Osteoblast (primary cell): ENCODE results near the gene EXOC4. TPM values are rescaled to one million over a fixed set of nuclear protein-coding genes. Genes with fewer than 3 reads are reported as not detected.

Experiments
- DNase-seq: peaks from one replicate; pipeline ENCODE4 v3.0.0; 2011; ENCODE audit warnings: low spot score, mixed read lengths; ENCODE audit not compliant: insufficient read length; ENCODE audit errors: missing footprints
- H2AFZ ChIP-seq: 2 replicates; pipeline ENCODE4 v1.6.0; 2011; ENCODE audit warnings: mild to moderate bottlenecking, low read length
- H3K27ac ChIP-seq: 2 replicates; pipeline ENCODE4 v1.5.1; 2011; ENCODE audit warnings: mild to moderate bottlenecking, low read depth, low read length, moderate library complexity
- H3K27me3 ChIP-seq: 2 replicates; pipeline ENCODE4 v1.6.0; 2012; ENCODE audit warnings: mild to moderate bottlenecking, control low read depth, inconsistent platforms, low read length, moderate library complexity; ENCODE audit not compliant: insufficient read depth
- H3K36me3 ChIP-seq: 2 replicates; pipeline ENCODE4 v1.5.1; 2011; ENCODE audit warnings: mild to moderate bottlenecking, low read length, control low read depth, moderate library complexity; ENCODE audit not compliant: insufficient read depth
- H3K4me1 ChIP-seq: 2 replicates; pipeline ENCODE4 v1.5.1; 2011; ENCODE audit warnings: mild to moderate bottlenecking, low read length, control low read depth, moderate library complexity; ENCODE audit not compliant: insufficient read depth
- H3K4me2 ChIP-seq: 2 replicates; pipeline ENCODE4 v1.6.0; 2011; ENCODE audit warnings: mild to moderate bottlenecking, low read length; ENCODE audit not compliant: insufficient read depth
- H3K4me3 ChIP-seq: fragments of 200-600 bp; sonication (generic); 3 replicates; pipeline ENCODE4 v1.5.1; 2012; ENCODE audit warnings: mild to moderate bottlenecking, low read length, inconsistent platforms; ENCODE audit not compliant: insufficient read depth
- H3K79me2 ChIP-seq: 2 replicates; pipeline ENCODE4 v1.6.0; 2012; ENCODE audit warnings: mild to moderate bottlenecking, low read length, control low read depth, inconsistent platforms; ENCODE audit not compliant: insufficient read depth
- H3K9me3 ChIP-seq: 2 replicates; pipeline ENCODE4 v1.5.1; 2011; ENCODE audit warnings: low read depth, low read length, control low read depth
- H4K20me1 ChIP-seq: 2 replicates; pipeline ENCODE4 v1.6.0; 2012; ENCODE audit warnings: mild to moderate bottlenecking, low read length, control low read depth; ENCODE audit not compliant: insufficient read depth
- CTCF ChIP-seq: IDR thresholded peaks from 2 replicates; pipeline ENCODE4 v1.5.1; 2011; ENCODE audit warnings: mild to moderate bottlenecking, low read depth, low read length, moderate library complexity; ENCODE audit errors: extremely low read depth
- total RNA-seq: library from RNA; depleted of rRNA; stranded (reverse); fragments of >200 nt; gene quantifications from 2 replicates; pipeline ENCODE4 v1.2.3, GENCODE V29; 2012

The EXOC4 gene
- total RNA-seq, 1 donor: 134 TPM

GRCh38 chr7:133845005-133845404 lies 592.1 kb downstream of the EXOC4 start:
- H3K4me3 ChIP-seq: no peak overlapping the region
- TF ChIP-seq CTCF: no peak
- no peak overlapping the region for H3K27ac ChIP-seq
- no peaks in the 10 kb centered on the region for H4K20me1 ChIP-seq
- no peaks in the 10 kb centered on the region for H3K36me3 ChIP-seq
- no peaks in the 10 kb centered on the region for H3K27me3 ChIP-seq
- no peaks in the 10 kb centered on the region for H3K9me3 ChIP-seq
- no peaks in the 10 kb centered on the region for H3K79me2 ChIP-seq
- DNase-seq: no peak
- H3K4me2 ChIP-seq: no peak overlapping the region
- no peaks in the 10 kb centered on the region for H3K4me1 ChIP-seq
- H2AFZ ChIP-seq: no peak overlapping the region

DNA sequence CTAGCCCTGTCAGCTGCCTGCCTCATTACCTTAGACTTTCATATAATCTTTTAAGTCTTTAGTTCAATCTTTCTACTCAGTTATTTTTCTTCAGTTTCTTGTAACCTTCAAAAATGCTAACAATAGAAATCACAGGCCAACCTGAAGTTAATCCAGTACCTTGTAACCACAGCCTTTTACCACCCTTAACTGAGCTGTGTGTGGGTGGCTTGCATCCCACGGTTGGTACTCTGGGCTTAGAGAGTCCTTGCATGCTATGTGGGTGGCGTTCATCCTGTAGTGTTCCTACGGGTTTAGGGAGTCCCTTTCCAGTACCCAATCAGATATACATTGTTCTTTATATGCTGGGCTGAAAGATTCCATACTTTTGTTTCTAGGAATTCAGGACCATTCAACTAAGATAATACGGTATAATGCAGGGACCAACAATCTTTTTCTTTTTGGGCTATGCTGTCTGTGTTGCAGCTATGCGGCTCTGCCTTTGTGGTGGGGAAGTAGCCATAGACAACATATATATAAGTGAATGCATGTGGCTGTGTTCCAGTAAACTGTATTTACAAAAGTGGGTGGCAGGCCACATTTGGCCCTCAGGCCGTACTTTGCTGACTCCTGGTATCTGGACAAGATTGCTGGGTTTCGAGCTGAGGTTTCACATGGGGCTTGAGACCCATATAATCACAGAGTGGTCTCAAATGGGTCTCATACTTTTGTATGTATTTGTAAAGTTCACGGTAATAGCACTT lies 593.5 kb downstream of the EXOC4 start:
- TF ChIP-seq CTCF: no peak
- no peak for DNase-seq
- Histone ChIP-seq H3K9me3 (no peaks in the 10 kb centered on the region), H3K4me1 (no peaks in the 10 kb centered on the region), H2AFZ (no peak overlapping the region), H3K4me3 (no peak overlapping the region), H4K20me1 (no peaks in the 10 kb centered on the region), H3K27ac (no peak overlapping the region), H3K79me2 (no peaks in the 10 kb centered on the region), H3K4me2 (no peak overlapping the region), H3K36me3 (no peaks in the 10 kb centered on the region), H3K27me3 (no peaks in the 10 kb centered on the region)

DNA sequence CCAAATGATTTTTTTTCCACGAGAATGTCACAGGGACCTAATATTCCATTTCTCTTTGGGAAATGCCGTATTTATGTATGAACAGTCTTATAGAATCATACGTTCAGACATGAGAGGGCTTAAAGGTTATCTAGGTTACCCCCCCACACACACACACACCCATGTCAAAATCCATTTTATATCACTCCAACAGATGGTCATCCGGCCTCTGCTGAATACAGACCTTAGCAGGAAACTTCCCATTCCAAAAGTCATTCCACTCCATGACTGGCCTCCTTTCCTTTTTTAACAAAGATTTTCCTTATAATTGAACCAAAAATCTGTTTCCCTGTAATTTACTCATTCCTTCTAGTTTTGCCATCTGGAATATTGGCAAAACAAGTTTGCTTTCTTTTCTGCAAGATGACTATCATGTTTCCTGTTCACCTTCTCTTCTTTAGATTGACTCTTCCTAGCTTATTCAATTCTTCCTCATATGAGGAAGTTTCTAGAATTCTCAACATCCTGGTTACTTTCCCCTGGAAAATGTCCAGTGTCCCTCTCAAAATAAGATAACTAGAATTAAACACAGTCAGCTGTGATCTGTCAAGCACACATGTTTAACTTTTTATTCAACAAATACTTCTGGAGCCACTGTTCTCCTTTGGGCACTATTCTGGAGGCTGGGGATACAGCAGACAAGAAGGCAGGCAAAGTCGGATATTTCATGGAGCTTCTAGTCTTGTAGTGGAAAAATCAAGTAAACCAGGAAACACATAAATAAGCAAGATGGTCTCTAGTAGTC lies 597.8 kb downstream of the EXOC4 start:
- DNase-seq: no peak
- H4K20me1 ChIP-seq: peaks cover 3% of the 10 kb centered on the region
- no peak overlapping the region for H3K27ac ChIP-seq

More for the DNA sequence above, 597.8 kb downstream of the EXOC4 start:
- Histone ChIP-seq H3K4me1 (peaks cover 22% of the 10 kb centered on the region), H3K36me3 (no peaks in the 10 kb centered on the region), H3K27me3 (no peaks in the 10 kb centered on the region), H3K4me3 (no peak overlapping the region), H2AFZ (no peak overlapping the region), H3K4me2 (no peak overlapping the region), H3K79me2 (no peaks in the 10 kb centered on the region), H3K9me3 (no peaks in the 10 kb centered on the region)
- no peak for TF ChIP-seq CTCF
